NCI-H128 (cell line): ENCODE results near the gene PRSS57.

Experiments
- DNase-seq: peaks from one replicate; lab custom pipeline; 2025; ENCODE audit not compliant: unreplicated experiment; lab: John Stamatoyannopoulos, UW

PRSS57 gene

GRCh38 chr19:652467-653389 lies 42.5 kb downstream of the PRSS57 start:
- no peak for DNase-seq

GRCh38 chr19:651991-652390 lies 43.3 kb downstream of the PRSS57 start:
- DNase-seq, result no peak

- no peak for DNase-seq
Measured at GRCh38 chr19:651114-651818, 44.0 kb downstream of the PRSS57 start.

- no peak for DNase-seq
Measured at GRCh38 chr19:650121-650520, 45.1 kb downstream of the PRSS57 start.

GRCh38 chr19:648904-649801 lies 46.1 kb downstream of the PRSS57 start:
- no peak for DNase-seq

- no peak for DNase-seq
Measured at GRCh38 chr19:648305-648704, 46.9 kb downstream of the PRSS57 start.

- no peak for DNase-seq
Measured at GRCh38 chr19:647566-648284, 47.5 kb downstream of the PRSS57 start.

- DNase-seq, result no peak
Measured at GRCh38 chr19:646779-647565, 48.3 kb downstream of the PRSS57 start.

- no peak for DNase-seq
Measured at GRCh38 chr19:645912-646778, 49.1 kb downstream of the PRSS57 start.

- no peak for DNase-seq
Measured at GRCh38 chr19:644789-645188, 50.5 kb downstream of the PRSS57 start.

- DNase-seq, result no peak
Measured at GRCh38 chr19:644363-644762, 50.9 kb downstream of the PRSS57 start.

- DNase-seq, result no peak
Measured at GRCh38 chr19:643736-644135, 51.5 kb downstream of the PRSS57 start.

GRCh38 chr19:642767-643727 lies 52.2 kb downstream of the PRSS57 start:
- no peak for DNase-seq

GRCh38 chr19:641702-642101 lies 53.5 kb downstream of the PRSS57 start:
- DNase-seq, result no peak

- DNase-seq, result no peak
Measured at GRCh38 chr19:640606-641189, 54.6 kb downstream of the PRSS57 start.

- DNase-seq, result no peak
Measured at GRCh38 chr19:640161-640558, 55.1 kb downstream of the PRSS57 start.
